D721Med (cell line): Measurements from ENCODE around the gene UVRAG.

Experiments used
- DNase-seq: peaks from one replicate; pipeline ENCODE4 v3.0.0; 2011; ENCODE audit warnings: low spot score; ENCODE audit not compliant: insufficient read length
- FAIRE-seq: peaks from 2 replicates; lab custom pipeline; 2011; peaks lifted over from hg19 to GRCh38; lab: Jason Lieb, UNC
- TF ChIP-seq, protein P1 (sequence below): IDR thresholded peaks from 2 replicates; pipeline ENCODE4 v1.5.1; 2012; ENCODE audit warnings: mild to moderate bottlenecking, control low read depth; ENCODE audit not compliant: insufficient read depth; ENCODE audit errors: missing control alignments

UVRAG gene

DNA sequence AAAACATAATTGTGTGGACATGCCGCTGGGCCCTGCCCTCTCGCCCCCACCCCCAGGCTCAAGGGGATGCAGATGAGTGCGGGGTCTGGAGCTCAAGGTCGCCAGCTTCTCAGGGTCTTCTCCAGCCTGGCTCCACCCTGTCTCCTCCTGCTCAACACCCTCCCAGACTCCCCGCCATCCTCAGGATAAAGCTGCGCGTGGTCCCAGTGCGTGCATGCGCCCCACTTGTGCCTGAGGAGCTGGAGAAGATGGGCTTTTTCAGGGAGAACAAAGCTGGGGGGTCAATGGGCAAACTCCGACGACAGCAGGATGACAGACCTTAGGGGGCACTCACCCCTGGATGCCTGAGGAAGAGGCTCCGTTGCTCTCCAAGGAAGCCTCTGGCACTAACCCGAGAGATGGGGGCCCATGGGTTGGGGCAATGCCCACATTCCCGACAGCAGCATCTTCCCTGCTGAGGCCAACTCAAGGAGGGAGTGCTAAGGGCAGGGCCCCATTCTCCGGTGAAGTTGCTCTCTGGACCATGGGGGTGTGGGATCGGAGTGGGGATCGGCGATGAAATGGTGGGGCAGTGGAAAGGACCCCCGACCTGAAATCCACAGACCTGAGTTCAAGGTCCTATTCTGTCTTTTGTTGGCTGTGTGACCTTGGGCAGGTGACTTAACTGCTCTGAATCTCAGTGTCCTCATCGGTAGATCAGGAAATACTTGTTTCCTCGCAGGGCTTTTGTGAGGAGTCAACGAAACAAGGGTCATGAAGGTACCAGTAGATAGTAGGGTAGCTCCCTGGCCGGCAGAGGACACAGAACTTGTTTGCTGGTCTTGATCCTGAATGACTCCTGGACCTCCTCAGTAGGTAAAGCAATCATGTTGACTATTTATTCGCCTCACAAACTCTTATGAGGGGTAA is 343.6 kb downstream of the UVRAG start:
- DNase-seq: no peak
- FAIRE-seq: no peak
- TF ChIP-seq, protein P1, sequence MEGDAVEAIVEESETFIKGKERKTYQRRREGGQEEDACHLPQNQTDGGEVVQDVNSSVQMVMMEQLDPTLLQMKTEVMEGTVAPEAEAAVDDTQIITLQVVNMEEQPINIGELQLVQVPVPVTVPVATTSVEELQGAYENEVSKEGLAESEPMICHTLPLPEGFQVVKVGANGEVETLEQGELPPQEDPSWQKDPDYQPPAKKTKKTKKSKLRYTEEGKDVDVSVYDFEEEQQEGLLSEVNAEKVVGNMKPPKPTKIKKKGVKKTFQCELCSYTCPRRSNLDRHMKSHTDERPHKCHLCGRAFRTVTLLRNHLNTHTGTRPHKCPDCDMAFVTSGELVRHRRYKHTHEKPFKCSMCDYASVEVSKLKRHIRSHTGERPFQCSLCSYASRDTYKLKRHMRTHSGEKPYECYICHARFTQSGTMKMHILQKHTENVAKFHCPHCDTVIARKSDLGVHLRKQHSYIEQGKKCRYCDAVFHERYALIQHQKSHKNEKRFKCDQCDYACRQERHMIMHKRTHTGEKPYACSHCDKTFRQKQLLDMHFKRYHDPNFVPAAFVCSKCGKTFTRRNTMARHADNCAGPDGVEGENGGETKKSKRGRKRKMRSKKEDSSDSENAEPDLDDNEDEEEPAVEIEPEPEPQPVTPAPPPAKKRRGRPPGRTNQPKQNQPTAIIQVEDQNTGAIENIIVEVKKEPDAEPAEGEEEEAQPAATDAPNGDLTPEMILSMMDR: no peak

DNA sequence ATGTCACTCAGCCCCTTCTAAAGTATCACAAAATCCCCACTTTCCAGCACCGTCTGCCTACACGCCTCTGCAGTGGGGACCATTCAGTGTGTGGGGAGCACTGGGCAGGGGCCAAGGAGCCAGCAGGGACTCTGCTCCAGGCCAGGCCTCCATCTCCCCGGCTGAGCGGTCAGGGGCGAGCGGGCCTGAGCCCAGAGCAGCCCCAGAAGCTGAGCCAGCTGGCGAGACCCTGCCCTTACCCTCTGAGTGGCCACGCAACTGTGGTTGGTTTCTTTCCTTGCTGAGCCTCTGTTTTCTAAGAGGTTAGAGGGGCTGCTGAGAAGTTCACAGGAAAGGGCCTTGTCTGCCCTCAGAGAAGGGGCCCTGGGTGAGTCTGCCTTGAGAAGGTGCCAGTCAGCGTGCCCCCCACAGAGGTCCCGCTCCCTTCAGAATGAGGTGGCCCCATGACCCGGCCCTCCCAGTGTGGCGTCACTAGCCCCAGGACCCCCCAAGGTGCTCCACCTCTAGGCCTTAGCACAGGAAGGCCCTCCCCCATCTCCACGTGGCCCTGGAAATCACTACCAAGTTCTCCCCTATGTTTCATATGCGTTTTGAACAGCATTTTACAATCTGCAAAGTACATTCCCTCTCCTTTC is 344.4 kb downstream of the UVRAG start:
- DNase-seq (no peak), FAIRE-seq (no peak)
- TF ChIP-seq, protein P1: no peak

DNA sequence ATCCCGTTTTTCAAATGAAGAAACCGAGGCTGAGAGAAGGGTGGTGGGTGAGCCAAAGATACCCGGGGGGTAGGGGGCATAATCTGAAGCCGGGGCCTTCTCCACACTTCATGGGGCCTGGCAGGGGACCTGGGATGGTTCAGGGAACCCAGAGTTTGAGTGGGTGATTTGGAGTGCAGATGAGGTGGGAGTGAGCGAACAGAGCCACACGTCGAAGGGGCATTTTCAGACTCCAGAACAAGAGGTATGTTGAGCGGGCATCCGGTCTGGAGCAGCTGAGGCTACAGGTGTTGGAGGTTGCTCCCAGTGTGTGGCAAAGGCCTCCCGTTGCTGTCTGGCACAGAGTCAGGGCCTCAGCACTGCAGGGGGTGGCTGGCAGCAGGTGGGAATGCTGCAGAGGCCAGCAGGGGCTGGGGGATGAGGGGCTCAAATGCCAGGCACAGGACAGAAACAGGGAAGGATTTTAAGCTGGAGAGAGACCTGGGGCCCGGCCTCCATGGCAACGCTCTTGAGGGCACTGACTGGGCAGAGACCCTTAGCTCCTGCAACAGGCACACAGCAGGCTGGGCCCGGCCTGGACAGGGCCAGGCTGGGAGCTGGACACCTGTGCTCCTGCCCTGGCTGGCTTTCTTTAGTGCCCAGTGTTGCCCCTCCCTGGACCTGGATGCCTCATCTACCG is 345.1 kb downstream of the UVRAG start:
- no peak for FAIRE-seq
- no peak for DNase-seq
- TF ChIP-seq, protein P1: no peak

DNA sequence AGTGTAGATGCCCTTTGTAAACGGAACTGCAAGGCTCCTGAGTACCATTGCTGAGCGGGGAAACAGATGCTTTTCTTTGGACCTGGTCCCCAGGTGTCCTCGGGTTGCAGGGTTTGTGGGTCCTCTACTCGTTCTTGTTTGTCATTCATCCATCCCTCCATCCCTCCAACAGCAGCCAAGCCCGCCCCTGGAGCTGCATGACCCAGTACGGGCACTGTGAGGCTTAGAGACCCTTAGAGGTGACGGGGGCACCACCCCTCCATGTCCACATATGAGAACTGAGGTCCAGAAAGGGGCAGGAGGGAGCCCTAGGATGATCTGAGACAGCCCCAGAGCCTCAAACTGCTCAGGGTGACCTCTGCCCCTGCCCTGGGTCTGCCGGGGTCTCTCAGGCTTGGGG is 345.8 kb downstream of the UVRAG start:
- no peak for DNase-seq
- no peak for FAIRE-seq
- TF ChIP-seq, protein P1: no peak

DNA sequence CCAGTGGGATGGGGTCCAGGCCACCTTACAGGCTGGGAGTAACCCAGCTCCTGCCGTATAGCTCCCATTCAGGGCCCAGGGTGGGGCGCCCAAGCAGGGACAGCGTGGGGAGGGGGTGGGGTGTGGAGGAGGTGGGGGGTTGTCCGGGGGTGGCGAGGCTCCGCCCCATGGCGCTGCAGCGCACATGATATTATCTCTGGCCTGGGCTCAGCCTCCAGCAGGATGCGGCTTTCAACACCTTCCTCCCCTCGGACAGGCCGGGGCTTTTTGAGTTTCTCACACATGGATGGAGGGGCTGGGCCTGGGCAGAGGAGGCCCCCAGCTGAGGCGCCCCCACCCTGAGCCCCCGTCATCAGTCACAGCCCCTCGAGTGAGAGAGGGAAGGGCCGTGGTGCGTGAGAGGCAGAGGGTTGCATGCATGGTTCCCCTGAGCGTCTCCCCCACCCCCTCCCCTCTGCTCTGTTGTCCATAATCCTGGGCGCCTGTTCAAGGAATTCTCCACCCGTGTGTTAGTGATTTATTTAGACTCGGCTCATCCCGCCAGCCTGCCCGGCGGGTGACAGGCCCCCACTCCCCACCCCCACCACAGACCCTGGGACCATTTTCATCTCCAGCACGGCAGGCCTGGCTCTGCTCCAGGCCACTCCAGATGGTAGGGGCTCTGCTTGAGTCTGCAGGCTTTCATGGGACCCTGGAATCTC is 346.4 kb downstream of the UVRAG start:
- no peak for FAIRE-seq
- TF ChIP-seq, protein P1: no peak

DNA sequence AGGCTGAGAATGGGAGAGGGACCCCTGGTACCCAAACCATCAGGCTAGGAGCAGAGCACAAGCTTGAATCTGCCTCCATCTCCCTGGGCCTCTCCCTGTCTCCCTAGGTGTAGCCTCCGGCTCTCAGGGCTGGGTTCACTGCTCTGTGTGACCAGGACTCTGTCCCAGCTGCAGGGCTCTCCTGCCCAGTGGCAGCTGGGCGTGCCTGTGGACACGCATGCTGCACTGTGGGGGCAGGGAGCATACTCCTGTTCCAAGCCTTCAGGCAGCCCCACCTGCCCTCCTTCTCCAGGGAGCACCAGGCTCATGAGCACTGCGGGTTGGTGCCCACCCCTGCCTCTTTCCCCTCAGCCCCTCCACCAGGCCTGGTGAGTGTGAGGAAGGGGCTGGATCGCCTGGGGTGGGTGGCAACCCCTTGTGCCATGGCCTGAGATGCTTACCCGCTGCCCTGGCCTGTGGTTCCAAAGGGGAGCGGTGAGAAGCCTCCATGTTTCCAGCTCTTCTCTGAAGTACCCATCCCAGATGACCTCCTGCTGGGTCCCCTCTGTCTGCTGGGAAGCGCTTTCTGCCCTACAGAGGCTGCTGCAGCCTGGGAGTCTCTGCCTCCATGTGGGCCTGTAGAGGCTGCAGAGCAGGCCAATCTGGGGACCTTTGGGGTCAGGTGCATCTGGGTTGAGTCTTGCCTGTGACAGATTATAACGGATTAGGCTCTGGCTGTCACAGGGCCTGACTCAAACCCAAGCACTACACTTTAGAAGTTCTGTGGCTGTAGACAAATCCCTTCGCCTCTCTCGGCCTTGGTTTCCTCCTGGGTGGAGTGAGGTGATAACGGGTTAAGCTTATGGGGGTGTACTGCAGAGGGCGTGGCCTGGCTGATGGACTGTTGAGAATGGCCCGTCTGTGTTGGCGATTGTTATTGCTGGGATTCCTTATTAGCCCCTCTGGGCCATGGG is 347.6 kb downstream of the UVRAG start:
- FAIRE-seq: no peak
- TF ChIP-seq, protein P1: no peak

More for the DNA sequence above, 346.4 kb downstream of the UVRAG start:
- DNase-seq: no peak

More for the DNA sequence above, 347.6 kb downstream of the UVRAG start:
- no peak for DNase-seq
